ENCODE measurements around the gene ARHGAP22. TPM values are rescaled to one million over a fixed set of nuclear protein-coding genes. Genes with fewer than 3 reads are reported as not detected.

Gene ARHGAP22
- total RNA-seq, 4 donors from 2014 or later = 0.59 to 2.1 (median 1.2) TPM

GRCh38 chr10:48484911-48485310, 120.0 kb downstream of the ARHGAP22 start:
- peaks cover 0 to 5% (median 0%) of the 10 kb centered on the region in 4 donors for H3K27me3 ChIP-seq

GRCh38 chr10:48482207-48482606, 122.7 kb downstream of the ARHGAP22 start:
- Histone ChIP-seq H3K36me3 (no peaks in the 10 kb centered on the region), H3K4me3 (no peak overlapping the region), H3K9me3 (no peaks in the 10 kb centered on the region), H3K4me1 (peaks cover 0 to 3% (median 0%) of the 10 kb centered on the region in 3 donors), H3K27ac (no peak overlapping the region), H3K27me3 (peaks cover 0 to 10% (median 0%) of the 10 kb centered on the region in 4 donors)
- TF ChIP-seq CTCF (IDR thresholded peaks at IDR 0.05) (no peak), POLR2A (IDR thresholded peaks at IDR 0.05) (no peak)
- intact Hi-C loops (cut with DNase I) = no loop called here
- WGBS, 2 donors = 64 to 70% methylated on average over 3 of the region's 3 CpGs
- no peak for DNase-seq

More at GRCh38 chr10:48484911-48485310, 120.0 kb downstream of the ARHGAP22 start:
- no peak for DNase-seq
- H3K36me3 ChIP-seq = no peaks in the 10 kb centered on the region
- TF ChIP-seq POLR2A (IDR thresholded peaks at IDR 0.05) (no peak), CTCF (IDR thresholded peaks at IDR 0.05) (no peak)
- H3K4me1 ChIP-seq = peaks cover 0 to 3% (median 0%) of the 10 kb centered on the region in 3 donors
- no peak overlapping the region for H3K4me3 ChIP-seq
- intact Hi-C loops (cut with DNase I) = no loop called here
- H3K27ac ChIP-seq = no peak overlapping the region
- no peaks in the 10 kb centered on the region for H3K9me3 ChIP-seq
- 67 to 80% methylated on average over 3 of the region's 3 CpGs for WGBS, 2 donors

- no peaks in the 10 kb centered on the region for H3K9me3 ChIP-seq
- intact Hi-C loops (cut with DNase I) = no loop called here
- TF ChIP-seq POLR2A (IDR thresholded peaks at IDR 0.05) (no peak), CTCF (IDR thresholded peaks at IDR 0.05) (no peak)
- H3K4me1 ChIP-seq = peaks cover 0 to 3% (median 0%) of the 10 kb centered on the region in 3 donors
- H3K27ac ChIP-seq = no peak overlapping the region
- no peak overlapping the region for H3K4me3 ChIP-seq
- DNase-seq = no peak
- H3K27me3 ChIP-seq = peaks cover 0 to 10% (median 0%) of the 10 kb centered on the region in 4 donors
- 60 to 82% methylated on average over 2 of the region's 2 CpGs for WGBS, 2 donors
- no peaks in the 10 kb centered on the region for H3K36me3 ChIP-seq
Measured at GRCh38 chr10:48481385-48481784, 123.5 kb downstream of the ARHGAP22 start.

- peaks cover 0 to 10% (median 0%) of the 10 kb centered on the region in 4 donors for H3K27me3 ChIP-seq
- intact Hi-C loops (cut with DNase I) = no loop called here
- no peaks in the 10 kb centered on the region for H3K9me3 ChIP-seq
- WGBS, 2 donors = 54 to 80% methylated on average over 8 to 14 of the region's 20 CpGs
- H3K4me3 ChIP-seq = no peak overlapping the region
- H3K4me1 ChIP-seq = peaks cover 0 to 3% (median 0%) of the 10 kb centered on the region in 3 donors
- no peaks in the 10 kb centered on the region for H3K36me3 ChIP-seq
- H3K27ac ChIP-seq = no peak overlapping the region
- no peak for DNase-seq
- TF ChIP-seq CTCF (IDR thresholded peaks at IDR 0.05) (no peak), POLR2A (IDR thresholded peaks at IDR 0.05) (no peak)
Measured at GRCh38 chr10:48480397-48481374, 124.2 kb downstream of the ARHGAP22 start.
